Activated T-helper 1 cell treated with anti-CD3 and anti-CD28 coated beads, Interleukin-12 subunit alpha, Interleukin-12 subunit beta, Interleukin-2, Interleukin-4 antibody, amounts not matched to agents 30 ng/mL and 10 ng/mL and 1 ng/mL, durations not matched to agents 14 hours and 24 hours and 36 hours (primary cell): ENCODE data around the gene TEX48. TPM values are rescaled to one million over a fixed set of nuclear protein-coding genes. Genes with fewer than 3 reads are reported as not detected.
A peak's percentile ranks its signal among the peaks of the same experiment; 100 is the strongest.

Experiments
- DNase-seq: peaks from one replicate; pipeline ENCODE4 v3.0.0; 2021; ENCODE audit warnings: low spot score
- H3K27ac Mint-ChIP-seq: one replicate; pipeline ENCODE4 v1.8.0; 2021; ENCODE audit warnings: mild to moderate bottlenecking, mixed read lengths
- H3K27me3 Mint-ChIP-seq: one replicate; pipeline ENCODE4 v1.8.0; 2022; ENCODE audit warnings: mild to moderate bottlenecking, moderate library complexity, mixed read lengths; ENCODE audit not compliant: insufficient read depth
- H3K36me3 Mint-ChIP-seq: one replicate; pipeline ENCODE4 v1.8.0; 2021; ENCODE audit warnings: low read depth, mixed read lengths
- H3K4me1 Mint-ChIP-seq: one replicate; pipeline ENCODE4 v1.8.0; 2021; ENCODE audit warnings: low read depth, mixed read lengths
- H3K4me3 Mint-ChIP-seq: one replicate; pipeline ENCODE4 v1.8.0; 2021; ENCODE audit warnings: mild to moderate bottlenecking, moderate library complexity, mixed read lengths
- H3K9me3 Mint-ChIP-seq: one replicate; pipeline ENCODE4 v1.8.0; 2021; ENCODE audit warnings: mixed read lengths
- intact Hi-C: fragments of 100-400 bp; cut with micrococcal nuclease; formaldehyde crosslinking; loops from one replicate; pipeline ENCODE4 v1.15.1; 2024
- total RNA-seq: library from RNA; stranded (reverse); gene quantifications from 2 replicates; pipeline ENCODE4 v1.2.3, GENCODE V29; 2022

Gene TEX48
- total RNA-seq, result 1.0 and 1.2 TPM in 2 replicates

GRCh38 chr9:114681594-114682332 is at the start of gene TEX48:
TEX48 (minus strand) TSS chr9:114682192; CDS start chr9:114671723, 10,469 bp downstream.
- no peaks in the 10 kb centered on the region for H3K27me3 Mint-ChIP-seq
- peaks cover 81% of the 10 kb centered on the region for H3K4me1 Mint-ChIP-seq
- H3K27ac Mint-ChIP-seq, result peak within 1 kb of the TSS; percentile 97
- peak within 1 kb of the TSS; percentile 49 for H3K4me3 Mint-ChIP-seq
- H3K9me3 Mint-ChIP-seq, result peaks cover 13% of the 10 kb centered on the region
- intact Hi-C loops, result loop anchor here (1.0 kb wide), 8 partner anchors 17 to 333 kb away; partner anchors contain the start of genes TNFSF15 and TNFSF8
- H3K36me3 Mint-ChIP-seq, result peaks cover 17% of the 10 kb centered on the region
- peak; percentile 76 for DNase-seq

GRCh38 chr9:114731701-114732100 is 49.7 kb upstream of the TEX48 start:
- peaks cover 40% of the 10 kb centered on the region for H3K4me1 Mint-ChIP-seq
- DNase-seq, result no peak
- H3K27ac Mint-ChIP-seq, result no peak overlapping the region
- peaks cover 27% of the 10 kb centered on the region for H3K36me3 Mint-ChIP-seq
- H3K9me3 Mint-ChIP-seq, result peaks cover 21% of the 10 kb centered on the region
- intact Hi-C loops, result no loop called here
- no peaks in the 10 kb centered on the region for H3K27me3 Mint-ChIP-seq
- H3K4me3 Mint-ChIP-seq, result no peak overlapping the region

GRCh38 chr9:114729706-114730105 is 47.7 kb upstream of the TEX48 start:
- Mint-ChIP-seq H3K4me1 (peaks cover 45% of the 10 kb centered on the region), H3K27me3 (no peaks in the 10 kb centered on the region), H3K27ac (no peak overlapping the region), H3K4me3 (no peak overlapping the region), H3K36me3 (peaks cover 25% of the 10 kb centered on the region), H3K9me3 (peaks cover 18% of the 10 kb centered on the region)
- DNase-seq, result no peak
- intact Hi-C loops, result no loop called here

- peaks cover 24% of the 10 kb centered on the region for H3K9me3 Mint-ChIP-seq
- DNase-seq, result no peak
- H3K27me3 Mint-ChIP-seq, result peaks cover 2% of the 10 kb centered on the region
- intact Hi-C loops, result no loop called here
- peak overlapping the region; percentile 43 for H3K27ac Mint-ChIP-seq
- H3K4me3 Mint-ChIP-seq, result no peak overlapping the region
- peaks cover 64% of the 10 kb centered on the region for H3K4me1 Mint-ChIP-seq
- peaks cover 26% of the 10 kb centered on the region for H3K36me3 Mint-ChIP-seq
Observed at GRCh38 chr9:114725930-114726329, 43.9 kb upstream of the TEX48 start.

GRCh38 chr9:114724744-114725143 is 42.8 kb upstream of the TEX48 start:
- peaks cover 71% of the 10 kb centered on the region for H3K4me1 Mint-ChIP-seq
- no peak for DNase-seq
- intact Hi-C loops, result no loop called here

GRCh38 chr9:114723931-114724330 is 41.9 kb upstream of the TEX48 start:
- Mint-ChIP-seq H3K4me1 (peaks cover 79% of the 10 kb centered on the region), H3K36me3 (peaks cover 22% of the 10 kb centered on the region), H3K9me3 (peaks cover 34% of the 10 kb centered on the region), H3K27ac (peak overlapping the region; percentile 21), H3K4me3 (no peak overlapping the region), H3K27me3 (peaks cover 2% of the 10 kb centered on the region)
- intact Hi-C loops, result no loop called here
- no peak for DNase-seq

More at GRCh38 chr9:114724744-114725143, 42.8 kb upstream of the TEX48 start:
- H3K36me3 Mint-ChIP-seq, result peaks cover 23% of the 10 kb centered on the region
- no peak overlapping the region for H3K27ac Mint-ChIP-seq
- H3K9me3 Mint-ChIP-seq, result peaks cover 30% of the 10 kb centered on the region
- no peak overlapping the region for H3K4me3 Mint-ChIP-seq
- H3K27me3 Mint-ChIP-seq, result peaks cover 2% of the 10 kb centered on the region

- intact Hi-C loops, result no loop called here
- Mint-ChIP-seq H3K4me1 (peaks cover 85% of the 10 kb centered on the region), H3K9me3 (peaks cover 27% of the 10 kb centered on the region), H3K4me3 (no peak overlapping the region), H3K27ac (peak overlapping the region; percentile 66), H3K36me3 (peaks cover 21% of the 10 kb centered on the region), H3K27me3 (peaks cover 2% of the 10 kb centered on the region)
- no peak for DNase-seq
Observed at GRCh38 chr9:114722937-114723620, 41.1 kb upstream of the TEX48 start.

- Mint-ChIP-seq H3K27ac (no peak overlapping the region), H3K4me3 (no peak overlapping the region), H3K4me1 (peaks cover 89% of the 10 kb centered on the region), H3K36me3 (peaks cover 20% of the 10 kb centered on the region), H3K27me3 (peaks cover 2% of the 10 kb centered on the region), H3K9me3 (peaks cover 28% of the 10 kb centered on the region)
- no peak for DNase-seq
- intact Hi-C loops, result no loop called here
Observed at GRCh38 chr9:114722081-114722621, 40.2 kb upstream of the TEX48 start.

GRCh38 chr9:114721491-114722079 is 39.6 kb upstream of the TEX48 start:
- peaks cover 22% of the 10 kb centered on the region for H3K36me3 Mint-ChIP-seq
- H3K4me3 Mint-ChIP-seq, result peak overlapping the region; percentile 66
- no peak for DNase-seq
- intact Hi-C loops, result no loop called here
- peaks cover 2% of the 10 kb centered on the region for H3K27me3 Mint-ChIP-seq
- peaks cover 28% of the 10 kb centered on the region for H3K9me3 Mint-ChIP-seq
- peaks cover 90% of the 10 kb centered on the region for H3K4me1 Mint-ChIP-seq
- H3K27ac Mint-ChIP-seq, result peak overlapping the region; percentile 92

GRCh38 chr9:114720086-114720676 is 38.2 kb upstream of the TEX48 start:
- intact Hi-C loops, result no loop called here
- Mint-ChIP-seq H3K27me3 (peaks cover 2% of the 10 kb centered on the region), H3K27ac (peak overlapping the region; percentile 98), H3K36me3 (peaks cover 17% of the 10 kb centered on the region), H3K4me1 (peaks cover 89% of the 10 kb centered on the region), H3K4me3 (peak overlapping the region; percentile 40), H3K9me3 (peaks cover 28% of the 10 kb centered on the region)
- DNase-seq, result no peak

- no peak for DNase-seq
- Mint-ChIP-seq H3K27me3 (peaks cover 2% of the 10 kb centered on the region), H3K27ac (peak overlapping the region; percentile 98), H3K36me3 (peaks cover 17% of the 10 kb centered on the region), H3K9me3 (peaks cover 24% of the 10 kb centered on the region), H3K4me1 (peaks cover 81% of the 10 kb centered on the region), H3K4me3 (peak overlapping the region; percentile 40)
- intact Hi-C loops, result loop anchor here (1.0 to 5.0 kb wide), 8 partner anchors 19 to 488 kb away; no protein-coding TSS in a partner anchor
Observed at GRCh38 chr9:114719290-114719689, 37.3 kb upstream of the TEX48 start.

GRCh38 chr9:114718801-114719221 is 36.8 kb upstream of the TEX48 start:
- Mint-ChIP-seq H3K27me3 (peaks cover 2% of the 10 kb centered on the region), H3K36me3 (peaks cover 18% of the 10 kb centered on the region), H3K27ac (peak overlapping the region; percentile 98), H3K9me3 (peaks cover 23% of the 10 kb centered on the region), H3K4me1 (peaks cover 82% of the 10 kb centered on the region), H3K4me3 (peak overlapping the region; percentile 28)
- peak; percentile 94 for DNase-seq
- intact Hi-C loops, result loop anchor here (1.0 to 5.0 kb wide), 11 partner anchors 10 to 488 kb away; no protein-coding TSS in a partner anchor
